HG02981 (cell line): Measurements from ENCODE around the gene RAET1E.
"Not testable (repeated sequence)": the region's sequence is repeated elsewhere in the genome, so short reads cannot be mapped to it uniquely, and the experiment has no call there.

ENCODE experiments used
- ATAC-seq: cut with Tn5 transposase; IDR thresholded peaks from one replicate; pipeline ENCODE4 v1.9.1; 2021; ENCODE audit warnings: mild to moderate bottlenecking, moderate library complexity; ENCODE audit not compliant: unreplicated experiment

RAET1E gene

GRCh38 chr6:149863698-149864577, 34.0 kb downstream of the RAET1E start, which contains the start of gene LRP11:
Gene LRP11 (minus strand): TSS chr6:149864359. CDS start chr6:149864020, 339 bp downstream.
- peak; percentile 87 for ATAC-seq

- ATAC-seq = peak; percentile 22
These were observed 34.8 kb downstream of the RAET1E start for GRCh38 chr6:149862922-149863697.

GRCh38 chr6:149862424-149862738, 35.5 kb downstream of the RAET1E start:
- ATAC-seq = not testable (repeated sequence)

GRCh38 chr6:149861603-149862423, 36.1 kb downstream of the RAET1E start:
- no peak for ATAC-seq

- no peak for ATAC-seq
These were observed 36.9 kb downstream of the RAET1E start for GRCh38 chr6:149860834-149861602.

GRCh38 chr6:149860513-149860833, 37.4 kb downstream of the RAET1E start:
- ATAC-seq = no peak

- ATAC-seq = no peak
These were observed 38.0 kb downstream of the RAET1E start for GRCh38 chr6:149859938-149860337.

- no peak for ATAC-seq
These were observed 38.5 kb downstream of the RAET1E start for GRCh38 chr6:149859368-149859767.

GRCh38 chr6:149857541-149857940, 40.4 kb downstream of the RAET1E start:
- no peak for ATAC-seq

GRCh38 chr6:149856256-149856994, 41.5 kb downstream of the RAET1E start:
- ATAC-seq = no peak

GRCh38 chr6:149855741-149856140, 42.2 kb downstream of the RAET1E start:
- no peak for ATAC-seq

- ATAC-seq = no peak
These were observed 42.8 kb downstream of the RAET1E start for GRCh38 chr6:149855040-149855654.

- ATAC-seq = no peak
These were observed 43.4 kb downstream of the RAET1E start for GRCh38 chr6:149854532-149854931.

GRCh38 chr6:149854017-149854416, 43.9 kb downstream of the RAET1E start:
- ATAC-seq = not testable (repeated sequence)

GRCh38 chr6:149852881-149853280, 45.0 kb downstream of the RAET1E start:
- ATAC-seq = no peak

GRCh38 chr6:149852180-149852579, 45.7 kb downstream of the RAET1E start:
- ATAC-seq = peak; percentile 57

GRCh38 chr6:149851461-149852110, 46.3 kb downstream of the RAET1E start:
- no peak for ATAC-seq

- ATAC-seq = not testable (repeated sequence)
These were observed 49.6 kb downstream of the RAET1E start for GRCh38 chr6:149848343-149848742.
